H9 (cell line): ENCODE results near the gene NACC1. TPM values are rescaled to one million over a fixed set of nuclear protein-coding genes. Genes with fewer than 3 reads are reported as not detected.
A peak's percentile ranks its signal among the peaks of the same experiment; 100 is the strongest.

Experiments
- DNase-seq: peaks from one replicate; pipeline ENCODE4 v3.0.0-alpha.2; 2017
- H2AFZ ChIP-seq: one replicate; pipeline ENCODE4 v1.6.1; 2013; ENCODE audit warnings: mild to moderate bottlenecking, low read length, control low read depth, moderate library complexity
- H2AK5ac ChIP-seq: 2 replicates; pipeline ENCODE4 v1.6.1; 2013; ENCODE audit warnings: low read length, control low read depth, mixed read lengths; ENCODE audit not compliant: insufficient read length
- H2BK120ac ChIP-seq: one replicate; pipeline ENCODE4 v1.6.1; 2013; ENCODE audit warnings: low read depth, mild to moderate bottlenecking, low read length, control low read depth, inconsistent platforms; ENCODE audit not compliant: poor library complexity, severe bottlenecking
- H2BK12ac ChIP-seq: 2 replicates; pipeline ENCODE4 v1.6.1; 2013; ENCODE audit warnings: low read length, control low read depth, mixed read lengths, low read depth; ENCODE audit not compliant: insufficient read length
- H2BK15ac ChIP-seq: 2 replicates; pipeline ENCODE4 v1.6.1; 2013; ENCODE audit warnings: low read depth, low read length, control low read depth
- H2BK20ac ChIP-seq: one replicate; pipeline ENCODE4 v1.6.1; 2013; ENCODE audit warnings: low read depth, mild to moderate bottlenecking, low read length, control low read depth, inconsistent platforms; ENCODE audit not compliant: poor library complexity, severe bottlenecking
- H2BK5ac ChIP-seq: 2 replicates; pipeline ENCODE4 v1.6.1; 2013; ENCODE audit warnings: low read length, control low read depth, mixed read lengths; ENCODE audit not compliant: insufficient read length
- H3K14ac ChIP-seq: 2 replicates; pipeline ENCODE4 v1.6.1; 2013; ENCODE audit warnings: low read length, control low read depth; ENCODE audit not compliant: insufficient read depth
- H3K18ac ChIP-seq: 2 replicates; pipeline ENCODE4 v1.6.1; 2013; ENCODE audit warnings: low read depth, mild to moderate bottlenecking, mixed read lengths, low read length, control low read depth; ENCODE audit not compliant: insufficient read length
- H3K23ac ChIP-seq: 2 replicates; pipeline ENCODE4 v1.6.1; 2013; ENCODE audit warnings: low read length, control low read depth, mixed read lengths, low read depth; ENCODE audit not compliant: insufficient read length
- H3K23me2 ChIP-seq: 2 replicates; pipeline ENCODE4 v1.6.1; 2013; ENCODE audit warnings: low read depth, mild to moderate bottlenecking, mixed read lengths, low read length, control low read depth; ENCODE audit not compliant: insufficient read length, poor library complexity, severe bottlenecking
- H3K27ac ChIP-seq: 2 replicates; pipeline ENCODE4 v1.5.1; 2013; ENCODE audit warnings: low read length, control low read depth, mixed read lengths, low read depth; ENCODE audit not compliant: insufficient read length
- H3K27me3 ChIP-seq: 2 replicates; pipeline ENCODE4 v1.6.1; 2013; ENCODE audit warnings: low read length, control low read depth, inconsistent platforms; ENCODE audit not compliant: insufficient read depth
- H3K4ac ChIP-seq: 2 replicates; pipeline ENCODE4 v1.6.1; 2013; ENCODE audit warnings: low read depth, mild to moderate bottlenecking, control low read depth, inconsistent platforms, low read length, moderate library complexity
- H3K4me1 ChIP-seq: 2 replicates; pipeline ENCODE4 v1.6.1; 2013; ENCODE audit warnings: low read length, control low read depth, inconsistent platforms; ENCODE audit not compliant: insufficient read depth
- H3K4me2 ChIP-seq: 2 replicates; pipeline ENCODE4 v1.6.1; 2013; ENCODE audit warnings: low read length, control low read depth, mixed read lengths; ENCODE audit not compliant: insufficient read length, insufficient read depth
- H3K56ac ChIP-seq: 2 replicates; pipeline ENCODE4 v1.6.1; 2013; ENCODE audit warnings: low read depth, mild to moderate bottlenecking, mixed read lengths, low read length, control low read depth; ENCODE audit not compliant: insufficient read length
- H3K79me1 ChIP-seq: 2 replicates; pipeline ENCODE4 v1.6.1; 2013; ENCODE audit warnings: low read depth, mild to moderate bottlenecking, moderate library complexity, low read length, control low read depth, inconsistent platforms; ENCODE audit not compliant: insufficient read depth, poor library complexity, severe bottlenecking
- H3K79me2 ChIP-seq: 2 replicates; pipeline ENCODE4 v1.6.1; 2013; ENCODE audit warnings: low read length, control low read depth, inconsistent platforms; ENCODE audit not compliant: insufficient read depth
- H3K9ac ChIP-seq: 2 replicates; pipeline ENCODE4 v1.6.1; 2013; ENCODE audit warnings: low read length, control low read depth, mixed read lengths; ENCODE audit not compliant: insufficient read length; ENCODE audit errors: extremely low read depth
- H3K9me3 ChIP-seq: one replicate; pipeline ENCODE4 v1.6.1; 2013; ENCODE audit warnings: low read depth, low read length, inconsistent platforms; ENCODE audit not compliant: control insufficient read depth
- H3T11ph ChIP-seq: one replicate; pipeline ENCODE4 v1.6.1; 2013; ENCODE audit warnings: mild to moderate bottlenecking, low read length, control low read depth, inconsistent platforms
- H4K20me1 ChIP-seq: one replicate; pipeline ENCODE4 v1.6.1; 2013; ENCODE audit not compliant: control insufficient read depth, insufficient read length, insufficient read depth
- H4K5ac ChIP-seq: 2 replicates; pipeline ENCODE4 v1.6.1; 2013; ENCODE audit warnings: low read depth, mild to moderate bottlenecking, mixed read lengths, low read length, control low read depth; ENCODE audit not compliant: insufficient read length
- H4K8ac ChIP-seq: replicated peaks from 2 replicates; pipeline ENCODE4 v1.6.1; 2013; ENCODE audit warnings: low read length, control low read depth, mixed read lengths, low read depth; ENCODE audit not compliant: insufficient read length
- H4K91ac ChIP-seq: 2 replicates; pipeline ENCODE4 v1.6.1; 2013; ENCODE audit warnings: low read depth, mild to moderate bottlenecking, moderate library complexity, mixed read lengths, low read length, control low read depth; ENCODE audit not compliant: insufficient read length
- H3K27ac Mint-ChIP-seq, 3 experiments: 2 replicates in 2 of 3; 3 replicates in 1 of 3; pipeline ENCODE4 v1.8.0; 2020 to 2021; ENCODE audit warnings: mixed read lengths in 3 of 3, mild to moderate bottlenecking in 1 of 3, moderate library complexity in 1 of 3
- H3K27me3 Mint-ChIP-seq: 2 replicates; pipeline ENCODE4 v1.8.0; 2021; ENCODE audit warnings: low read depth, mild to moderate bottlenecking, moderate library complexity, mixed read lengths
- H3K36me3 Mint-ChIP-seq, 3 experiments: 2 replicates in 2 of 3; 3 replicates in 1 of 3; pipeline ENCODE4 v1.8.0; 2020 to 2021; ENCODE audit warnings: low read depth in 3 of 3, mixed read lengths in 3 of 3; ENCODE audit not compliant: insufficient read depth in 1 of 3
- H3K4me1 Mint-ChIP-seq, 2 experiments: 2 replicates each; pipeline ENCODE4 v1.8.0; 2020; ENCODE audit warnings: mixed read lengths in 2 of 2
- H3K4me3 Mint-ChIP-seq, 2 experiments: 2 replicates in 1 of 2; 3 replicates in 1 of 2; pipeline ENCODE4 v1.8.0; 2020 to 2021; ENCODE audit warnings: mild to moderate bottlenecking in 2 of 2, mixed read lengths in 2 of 2, moderate library complexity in 1 of 2
- H3K9me3 Mint-ChIP-seq, 2 experiments: 2 replicates in 1 of 2; 3 replicates in 1 of 2; pipeline ENCODE4 v1.8.0; 2020; ENCODE audit warnings: mild to moderate bottlenecking in 2 of 2, mixed read lengths in 2 of 2, moderate library complexity in 1 of 2
- WGBS: extraction: QIAGEN DNeasy Blood & Tissue Kit; methylation state at CpG from one replicate; pipeline ENCODE4 v1.1.7; 2013; ENCODE audit warnings: missing lambda C conversion rate, low lambda C conversion rate, mixed read lengths; ENCODE audit not compliant: insufficient read length; ENCODE audit errors: extremely low coverage; 5-methylcytosine and 5-hydroxymethylcytosine counted together
- total RNA-seq: library from RNA; stranded (reverse); gene quantifications from 2 replicates; pipeline ENCODE4 v1.2.1, GENCODE V29; 2021
- TF ChIP-seq, protein P1 (sequence below): fragments of 200-600 bp; sonication (generic); conservative IDR thresholded peaks from 3 replicates; pipeline ENCODE4 v1.8.0; 2021; ENCODE audit warnings: antibody characterized with exemption, mild to moderate bottlenecking

The NACC1 gene
- total RNA-seq, 1 experiment from 2014 or later, result 198 TPM

DNA sequence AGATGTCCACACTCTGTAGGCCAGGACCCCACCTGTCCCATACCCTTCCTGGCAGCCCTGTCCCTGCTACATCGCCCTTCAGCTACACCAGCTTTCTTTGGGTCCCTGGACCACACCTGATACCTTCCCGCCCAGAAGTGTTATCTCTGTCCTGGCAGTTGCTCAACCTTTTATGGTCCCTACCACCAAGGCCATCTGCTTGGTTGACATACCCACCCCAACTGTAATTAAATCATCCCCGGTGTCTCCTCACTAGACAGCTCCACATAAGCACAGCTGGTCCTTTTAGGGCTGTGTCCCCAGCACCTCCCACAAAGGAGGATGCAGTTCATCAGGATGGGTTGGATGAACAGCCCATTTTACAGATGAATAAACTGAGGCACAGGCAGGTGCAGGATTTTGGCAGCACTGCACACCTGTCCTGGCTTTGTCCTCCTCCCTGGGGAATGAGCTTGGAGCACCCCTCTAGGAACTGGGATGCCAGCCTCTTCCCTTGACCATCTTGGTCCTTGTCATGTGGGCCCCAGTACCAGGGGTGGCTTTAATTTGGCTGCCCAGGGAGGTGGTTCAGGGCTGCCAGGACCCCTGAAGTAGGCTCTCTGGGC is 12.9 kb downstream of the NACC1 start:
- no peak overlapping the region for H3K4me2 ChIP-seq
- Mint-ChIP-seq H3K4me3 (no peak overlapping the region; a peak in 1 of 5 replicates), H3K27ac (peak overlapping the region in 2 of 3 experiments; percentile 37 to 58; a peak in 3 of 7 replicates), H3K27me3 (no peaks in the 10 kb centered on the region), H3K4me1 (peaks cover 3 to 14% of the 10 kb centered on the region in 2 experiments; a peak in 2 of 4 replicates), H3K9me3 (no peaks in the 10 kb centered on the region), H3K36me3 (peaks cover 7 to 46% (median 17%) of the 10 kb centered on the region in 3 experiments; a peak in 6 of 7 replicates)
- H3K27me3 ChIP-seq, result no peaks in the 10 kb centered on the region
- no peaks in the 10 kb centered on the region for H3K4me1 ChIP-seq
- no peak overlapping the region for H3T11ph ChIP-seq
- no peak overlapping the region for H3K18ac ChIP-seq
- no peak overlapping the region for H2BK15ac ChIP-seq
- no peak overlapping the region for H4K91ac ChIP-seq
- WGBS, result no CpG with 5 or more reads among the region's 3 CpGs
- H2AK5ac ChIP-seq, result no peak overlapping the region
- H3K79me2 ChIP-seq, result peaks cover 40% of the 10 kb centered on the region; the same call in 1 of the 2 replicates
- peak; percentile 15 for DNase-seq
- H3K9me3 ChIP-seq, result no peaks in the 10 kb centered on the region
- H3K4ac ChIP-seq, result no peak overlapping the region
- no peak overlapping the region for H4K8ac ChIP-seq
- no peak overlapping the region for H3K23ac ChIP-seq
- no peak overlapping the region for H3K56ac ChIP-seq
- peaks cover 8% of the 10 kb centered on the region for H3K79me1 ChIP-seq
- TF ChIP-seq, protein P1, sequence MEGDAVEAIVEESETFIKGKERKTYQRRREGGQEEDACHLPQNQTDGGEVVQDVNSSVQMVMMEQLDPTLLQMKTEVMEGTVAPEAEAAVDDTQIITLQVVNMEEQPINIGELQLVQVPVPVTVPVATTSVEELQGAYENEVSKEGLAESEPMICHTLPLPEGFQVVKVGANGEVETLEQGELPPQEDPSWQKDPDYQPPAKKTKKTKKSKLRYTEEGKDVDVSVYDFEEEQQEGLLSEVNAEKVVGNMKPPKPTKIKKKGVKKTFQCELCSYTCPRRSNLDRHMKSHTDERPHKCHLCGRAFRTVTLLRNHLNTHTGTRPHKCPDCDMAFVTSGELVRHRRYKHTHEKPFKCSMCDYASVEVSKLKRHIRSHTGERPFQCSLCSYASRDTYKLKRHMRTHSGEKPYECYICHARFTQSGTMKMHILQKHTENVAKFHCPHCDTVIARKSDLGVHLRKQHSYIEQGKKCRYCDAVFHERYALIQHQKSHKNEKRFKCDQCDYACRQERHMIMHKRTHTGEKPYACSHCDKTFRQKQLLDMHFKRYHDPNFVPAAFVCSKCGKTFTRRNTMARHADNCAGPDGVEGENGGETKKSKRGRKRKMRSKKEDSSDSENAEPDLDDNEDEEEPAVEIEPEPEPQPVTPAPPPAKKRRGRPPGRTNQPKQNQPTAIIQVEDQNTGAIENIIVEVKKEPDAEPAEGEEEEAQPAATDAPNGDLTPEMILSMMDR, result no peak
- H3K14ac ChIP-seq, result no peak overlapping the region
- no peak overlapping the region for H2BK5ac ChIP-seq
- H2BK20ac ChIP-seq, result no peak overlapping the region
- H2AFZ ChIP-seq, result no peak overlapping the region
- H3K23me2 ChIP-seq, result no peaks in the 10 kb centered on the region
- H3K9ac ChIP-seq, result no peak overlapping the region
- no peak overlapping the region for H4K5ac ChIP-seq
- no peak overlapping the region for H2BK120ac ChIP-seq
- no peak overlapping the region for H3K27ac ChIP-seq
- no peak overlapping the region for H2BK12ac ChIP-seq
- H4K20me1 ChIP-seq, result no peaks in the 10 kb centered on the region
